ENCODE results near the gene IGSF21. TPM values are rescaled to one million over a fixed set of nuclear protein-coding genes. Genes with fewer than 3 reads are reported as not detected.

IGSF21 gene
- total RNA-seq, 1 donor from 2014 or later, result 0.35 TPM

DNA sequence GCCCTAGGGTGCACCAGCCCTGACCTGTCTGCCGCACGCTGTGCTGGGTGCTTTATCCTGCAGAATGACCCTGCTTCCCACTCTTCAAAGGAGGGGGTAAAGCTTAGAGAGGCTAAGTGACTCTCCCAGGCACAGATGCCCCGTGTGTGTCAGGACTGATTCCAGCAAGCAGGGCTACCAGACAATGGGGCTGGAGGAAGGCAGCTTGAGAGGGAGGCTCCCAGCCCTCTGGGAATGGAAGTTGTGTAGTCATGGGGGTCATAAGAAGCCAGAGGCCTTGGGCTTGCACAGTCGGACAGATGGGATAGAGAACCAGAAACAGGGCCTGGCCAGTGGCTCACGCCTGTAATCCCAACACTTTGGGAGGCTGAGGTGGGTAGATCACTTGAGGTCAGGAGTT, 279.0 kb downstream of the IGSF21 start:
- DNase-seq (ENCODE audit: low read depth, low spot score), result no peak
- TF ChIP-seq, protein P1, sequence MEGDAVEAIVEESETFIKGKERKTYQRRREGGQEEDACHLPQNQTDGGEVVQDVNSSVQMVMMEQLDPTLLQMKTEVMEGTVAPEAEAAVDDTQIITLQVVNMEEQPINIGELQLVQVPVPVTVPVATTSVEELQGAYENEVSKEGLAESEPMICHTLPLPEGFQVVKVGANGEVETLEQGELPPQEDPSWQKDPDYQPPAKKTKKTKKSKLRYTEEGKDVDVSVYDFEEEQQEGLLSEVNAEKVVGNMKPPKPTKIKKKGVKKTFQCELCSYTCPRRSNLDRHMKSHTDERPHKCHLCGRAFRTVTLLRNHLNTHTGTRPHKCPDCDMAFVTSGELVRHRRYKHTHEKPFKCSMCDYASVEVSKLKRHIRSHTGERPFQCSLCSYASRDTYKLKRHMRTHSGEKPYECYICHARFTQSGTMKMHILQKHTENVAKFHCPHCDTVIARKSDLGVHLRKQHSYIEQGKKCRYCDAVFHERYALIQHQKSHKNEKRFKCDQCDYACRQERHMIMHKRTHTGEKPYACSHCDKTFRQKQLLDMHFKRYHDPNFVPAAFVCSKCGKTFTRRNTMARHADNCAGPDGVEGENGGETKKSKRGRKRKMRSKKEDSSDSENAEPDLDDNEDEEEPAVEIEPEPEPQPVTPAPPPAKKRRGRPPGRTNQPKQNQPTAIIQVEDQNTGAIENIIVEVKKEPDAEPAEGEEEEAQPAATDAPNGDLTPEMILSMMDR (conservative IDR thresholded peaks at IDR 0.05), result no peak
- Mint-ChIP-seq H3K4me1 (peaks cover 23% of the 10 kb centered on the region), H3K27ac (ENCODE audit: unreplicated experiment) (no peak overlapping the region), H3K4me3 (no peak overlapping the region), H3K9me3 (no peaks in the 10 kb centered on the region), H3K36me3 (ENCODE audit: low read depth) (no peaks in the 10 kb centered on the region), H3K27me3 (ENCODE audit: low read depth) (peaks cover 3% of the 10 kb centered on the region)

GRCh38 chr1:18387307-18387706, 279.7 kb downstream of the IGSF21 start:
- no peaks in the 10 kb centered on the region for H3K27me3 Mint-ChIP-seq (ENCODE audit: low read depth)
- no peak for DNase-seq (ENCODE audit: low read depth, low spot score)
- H3K4me3 Mint-ChIP-seq, result no peak overlapping the region
- no peaks in the 10 kb centered on the region for H3K9me3 Mint-ChIP-seq
- H3K4me1 Mint-ChIP-seq, result peaks cover 23% of the 10 kb centered on the region
- no peaks in the 10 kb centered on the region for H3K36me3 Mint-ChIP-seq (ENCODE audit: low read depth)
- TF ChIP-seq, protein P1 (conservative IDR thresholded peaks at IDR 0.05), result no peak
- H3K27ac Mint-ChIP-seq (ENCODE audit: unreplicated experiment), result no peak overlapping the region

GRCh38 chr1:18390953-18391352, 283.4 kb downstream of the IGSF21 start:
- Mint-ChIP-seq H3K4me1 (peaks cover 8% of the 10 kb centered on the region), H3K36me3 (ENCODE audit: low read depth) (no peaks in the 10 kb centered on the region), H3K27ac (ENCODE audit: unreplicated experiment) (no peak overlapping the region), H3K9me3 (no peaks in the 10 kb centered on the region), H3K4me3 (no peak overlapping the region), H3K27me3 (ENCODE audit: low read depth) (peaks cover 17% of the 10 kb centered on the region)
- TF ChIP-seq, protein P1 (conservative IDR thresholded peaks at IDR 0.05), result no peak
- DNase-seq (ENCODE audit: low read depth, low spot score), result no peak

- H3K4me1 Mint-ChIP-seq, result no peaks in the 10 kb centered on the region
- H3K27me3 Mint-ChIP-seq (ENCODE audit: low read depth), result peaks cover 43% of the 10 kb centered on the region
- no peak overlapping the region for H3K4me3 Mint-ChIP-seq
- TF ChIP-seq, protein P1 (conservative IDR thresholded peaks at IDR 0.05), result no peak
- no peaks in the 10 kb centered on the region for H3K36me3 Mint-ChIP-seq (ENCODE audit: low read depth)
- no peaks in the 10 kb centered on the region for H3K9me3 Mint-ChIP-seq
- DNase-seq (ENCODE audit: low read depth, low spot score), result no peak
- no peak overlapping the region for H3K27ac Mint-ChIP-seq (ENCODE audit: unreplicated experiment)
These were observed 287.1 kb downstream of the IGSF21 start for GRCh38 chr1:18394563-18395156.

DNA sequence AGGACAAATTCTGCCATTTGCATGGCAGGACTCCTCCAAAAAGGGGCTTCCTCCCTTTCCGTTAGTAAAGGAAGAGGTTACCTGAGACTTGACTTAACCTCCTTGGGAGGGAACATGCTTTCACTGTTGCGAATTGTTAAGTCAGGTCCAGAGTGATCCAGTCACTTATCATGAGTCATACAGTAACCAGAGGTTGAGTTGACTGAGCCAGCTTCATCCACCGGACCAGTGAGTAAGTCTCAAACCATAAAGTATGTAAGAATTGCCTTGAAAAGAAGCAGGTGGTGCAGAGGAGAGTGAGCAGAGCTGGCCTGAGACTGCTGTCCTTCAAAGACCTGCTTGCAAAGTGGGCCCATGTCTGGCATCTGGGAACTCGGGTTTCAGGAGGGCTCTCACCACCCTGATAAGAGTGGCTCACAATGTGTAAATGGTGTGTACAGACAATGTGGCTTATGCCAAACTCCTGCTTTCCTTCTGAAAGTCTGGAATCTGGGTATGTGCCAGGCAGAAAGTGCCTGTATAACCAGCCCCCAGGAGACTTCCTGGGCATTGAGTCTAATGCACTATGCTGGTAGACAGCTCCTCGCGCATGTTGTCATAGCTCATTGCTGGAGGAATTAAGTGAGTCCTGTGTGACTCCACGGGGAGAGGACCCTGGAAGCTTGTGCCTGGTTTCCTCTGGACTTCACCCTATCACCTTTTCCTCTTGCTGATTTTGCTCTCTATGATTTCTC, 288.8 kb downstream of the IGSF21 start:
- H3K4me1 Mint-ChIP-seq, result no peaks in the 10 kb centered on the region
- no peak for DNase-seq (ENCODE audit: low read depth, low spot score)
- no peaks in the 10 kb centered on the region for H3K9me3 Mint-ChIP-seq
- H3K4me3 Mint-ChIP-seq, result no peak overlapping the region
- no peaks in the 10 kb centered on the region for H3K36me3 Mint-ChIP-seq (ENCODE audit: low read depth)
- H3K27ac Mint-ChIP-seq (ENCODE audit: unreplicated experiment), result no peak overlapping the region
- H3K27me3 Mint-ChIP-seq (ENCODE audit: low read depth), result peaks cover 46% of the 10 kb centered on the region
- TF ChIP-seq, protein P1 (conservative IDR thresholded peaks at IDR 0.05), result no peak
